ENCODE data around the gene TNXB. TPM values are rescaled to one million over a fixed set of nuclear protein-coding genes. Genes with fewer than 3 reads are reported as not detected.

The TNXB gene
- total and polyA plus RNA-seq, 2 of the 4 experiments (the other 2 are of a cell fraction): 0.05 TPM; not detected in 1

- in situ Hi-C loops (cut with MboI; ENCODE audit: low sequenced_read_pairs) (no loop called here), intact Hi-C loops (cut with micrococcal nuclease) (no loop called here), dilution Hi-C loops (cut with HindIII; ENCODE audit: low sequenced_read_pairs, unreplicated experiment) (no loop called here)
- DNase-seq: no peak
- Histone ChIP-seq H2BK5ac (ENCODE audit: low read depth, low read length, poor library complexity, severe bottlenecking) (no peak overlapping the region), H4K8ac (ENCODE audit: low read depth in 2 of 2, low read length in 2 of 2) (peak overlapping the region; percentile 84 to 96), H3K9ac (ENCODE audit: low read depth, low read length) (no peak overlapping the region), H3K4me2 (ENCODE audit: low read depth, low read length) (no peak overlapping the region; the same call in 1 of the 2 replicates), H3K4me3 (ENCODE audit: insufficient read depth, low read depth, low read length) (no peak overlapping the region), H2AK5ac (ENCODE audit: low read depth, low read length) (peak overlapping the region; percentile 91), H3K18ac (ENCODE audit: low read depth, low read length) (no peak overlapping the region), H2BK120ac (ENCODE audit: low read depth, low read length) (peak overlapping the region; percentile 35; the same call in 1 of the 2 replicates), H3K4me1 (ENCODE audit: control insufficient read depth, insufficient read depth, low read length) (peaks cover 8% of the 10 kb centered on the region), H2AK9ac (replicated peaks; ENCODE audit: low read depth, low read length, poor library complexity) (peak overlapping the region; percentile 73), H3K4ac (ENCODE audit: low read depth, low read length) (peak overlapping the region; percentile 77; the same call in 1 of the 2 replicates), H2BK15ac (ENCODE audit: low read depth, low read length) (peak overlapping the region; percentile 63; the same call in 1 of the 3 replicates), H4K5ac (ENCODE audit: low read depth, low read length) (peak overlapping the region; percentile 79), H3K36me3 (ENCODE audit: control insufficient read depth, insufficient read depth, low read length) (peaks cover 5% of the 10 kb centered on the region; the same call in 1 of the 2 replicates), H2BK20ac (ENCODE audit: low read depth, low read length) (no peak overlapping the region), H4K20me1 (ENCODE audit: insufficient read depth, low read length) (no peaks in the 10 kb centered on the region), H3K9me3 (ENCODE audit: control insufficient read depth, insufficient read depth, low read length) (no peaks in the 10 kb centered on the region), H3K56ac (ENCODE audit: extremely low read depth, insufficient read depth, low read length) (no peak overlapping the region), H4K91ac (ENCODE audit: insufficient read depth, low read depth, low read length) (peak overlapping the region; percentile 89), H3K14ac (replicated peaks; ENCODE audit: low read depth, low read length) (0 out of 2 replicates have a peak overlapping the region, but pooled peaks have one; percentile 46), H3K27ac (ENCODE audit: insufficient read depth, low read length) (peak overlapping the region; percentile 18; the same call in 1 of the 2 replicates), H3K27me3 (ENCODE audit: control insufficient read depth, insufficient read depth, low read length) (no peaks in the 10 kb centered on the region), H3K23ac (ENCODE audit: low read depth, low read length) (no peak overlapping the region), H3K79me1 (ENCODE audit: low read depth in 1 of 2, low read length in 2 of 2) (peaks cover 31 to 47% of the 10 kb centered on the region in 2 experiments), H3K9me1 (ENCODE audit: insufficient read depth, low read length) (peaks cover 10% of the 10 kb centered on the region; the same call in 1 of the 2 replicates), H2AFZ (replicated peaks; ENCODE audit: low read length, poor library complexity) (peak overlapping the region; percentile 84)
- CTCF ChIA-PET: interaction anchor here (2.4 kb wide), 1 partner anchor 10 kb away, joined by 12 read pairs; no protein-coding TSS in a partner anchor
- POLR2A ChIA-PET (ENCODE audit: unreplicated experiment): interaction anchor here (0.6 to 1.0 kb wide), 2 partner anchors 15 to 53 kb away, joined by 3 read pairs; no protein-coding TSS in a partner anchor
- WGBS, 2 experiments (ENCODE audit: extremely low coverage in 2 of 2, insufficient read length in 1 of 2): 96% methylated on average over 10 of the region's 13 CpGs; no CpG with 5 or more reads in 1 of the 2 experiments
- BruUV-seq (replicated peaks): no TSS peak
- no peak for ATAC-seq (ENCODE audit: low read depth)
- TF ChIP-seq CHD1 (IDR thresholded peaks at IDR 0.05; ENCODE audit: low read depth, low read length): no peak
- TF ChIP-seq USF2 (IDR thresholded peaks at IDR 0.05; ENCODE audit: low read depth, low read length): no peak
- TF ChIP-seq, protein P1, sequence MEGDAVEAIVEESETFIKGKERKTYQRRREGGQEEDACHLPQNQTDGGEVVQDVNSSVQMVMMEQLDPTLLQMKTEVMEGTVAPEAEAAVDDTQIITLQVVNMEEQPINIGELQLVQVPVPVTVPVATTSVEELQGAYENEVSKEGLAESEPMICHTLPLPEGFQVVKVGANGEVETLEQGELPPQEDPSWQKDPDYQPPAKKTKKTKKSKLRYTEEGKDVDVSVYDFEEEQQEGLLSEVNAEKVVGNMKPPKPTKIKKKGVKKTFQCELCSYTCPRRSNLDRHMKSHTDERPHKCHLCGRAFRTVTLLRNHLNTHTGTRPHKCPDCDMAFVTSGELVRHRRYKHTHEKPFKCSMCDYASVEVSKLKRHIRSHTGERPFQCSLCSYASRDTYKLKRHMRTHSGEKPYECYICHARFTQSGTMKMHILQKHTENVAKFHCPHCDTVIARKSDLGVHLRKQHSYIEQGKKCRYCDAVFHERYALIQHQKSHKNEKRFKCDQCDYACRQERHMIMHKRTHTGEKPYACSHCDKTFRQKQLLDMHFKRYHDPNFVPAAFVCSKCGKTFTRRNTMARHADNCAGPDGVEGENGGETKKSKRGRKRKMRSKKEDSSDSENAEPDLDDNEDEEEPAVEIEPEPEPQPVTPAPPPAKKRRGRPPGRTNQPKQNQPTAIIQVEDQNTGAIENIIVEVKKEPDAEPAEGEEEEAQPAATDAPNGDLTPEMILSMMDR (conservative IDR thresholded peaks at IDR 0.05; ENCODE audit: low read depth, low read length): no peak
- TF ChIP-seq MAZ (IDR thresholded peaks at IDR 0.05; ENCODE audit: borderline replicate concordance, low read depth, low read length): no peak
- no peak for TF ChIP-seq RFX5 (IDR thresholded peaks at IDR 0.05; ENCODE audit: low read depth, low read length)
- TF ChIP-seq RCOR1 (IDR thresholded peaks at IDR 0.05; ENCODE audit: insufficient replicate concordance, low read length): no peak
- no peak for TF ChIP-seq SMC3 (IDR thresholded peaks at IDR 0.05; ENCODE audit: low read depth, low read length)
- TF ChIP-seq BHLHE40 (IDR thresholded peaks at IDR 0.05; ENCODE audit: low read depth, low read length): no peak
- TF ChIP-seq FOS (IDR thresholded peaks at IDR 0.05; ENCODE audit: low read depth, low read length): no peak
- no peak for TF ChIP-seq MXI1 (IDR thresholded peaks at IDR 0.05; ENCODE audit: borderline replicate concordance, low read depth, low read length)
- TF ChIP-seq RAD21 (IDR thresholded peaks at IDR 0.05; ENCODE audit: low read length): no peak
- TF ChIP-seq, protein P2, sequence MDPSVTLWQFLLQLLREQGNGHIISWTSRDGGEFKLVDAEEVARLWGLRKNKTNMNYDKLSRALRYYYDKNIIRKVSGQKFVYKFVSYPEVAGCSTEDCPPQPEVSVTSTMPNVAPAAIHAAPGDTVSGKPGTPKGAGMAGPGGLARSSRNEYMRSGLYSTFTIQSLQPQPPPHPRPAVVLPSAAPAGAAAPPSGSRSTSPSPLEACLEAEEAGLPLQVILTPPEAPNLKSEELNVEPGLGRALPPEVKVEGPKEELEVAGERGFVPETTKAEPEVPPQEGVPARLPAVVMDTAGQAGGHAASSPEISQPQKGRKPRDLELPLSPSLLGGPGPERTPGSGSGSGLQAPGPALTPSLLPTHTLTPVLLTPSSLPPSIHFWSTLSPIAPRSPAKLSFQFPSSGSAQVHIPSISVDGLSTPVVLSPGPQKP (IDR thresholded peaks at IDR 0.05; ENCODE audit: borderline replicate concordance, low read depth, low read length): no peak
- no peak for TF ChIP-seq NFE2L2 (IDR thresholded peaks at IDR 0.05; ENCODE audit: low read depth, low read length)
- TF ChIP-seq MAFK (IDR thresholded peaks at IDR 0.05; ENCODE audit: low read depth, low read length): no peak
- no peak for TF ChIP-seq CEBPB (IDR thresholded peaks at IDR 0.05; ENCODE audit: low read depth, low read length)
Observed at GRCh38 chr6:32128751-32129296, 19.7 kb upstream of the TNXB start.
